OCI-M2 (cell line): Measurements from ENCODE around the gene KIF1C.

Experiments used
- DNase-seq: peaks from one replicate; lab custom pipeline; 2025; ENCODE audit not compliant: unreplicated experiment; lab: John Stamatoyannopoulos, UW

KIF1C gene

GRCh38 chr17:4997302-4998026, at the start of gene KIF1C, which contains the start of gene INCA1:
KIF1C (plus strand) TSS chr17:4997950; CDS start chr17:5000247, 2,297 bp downstream.
INCA1 (minus strand) TSS chr17:4997522; CDS start chr17:4994437, 3,085 bp downstream.
- DNase-seq, result peak; percentile 36

GRCh38 chr17:4948166-4948930, 49.4 kb upstream of the KIF1C start, which contains the start of gene PFN1:
PFN1 (minus strand) TSS chr17:4948530; CDS start chr17:4948394, 136 bp downstream.
- no peak for DNase-seq

- DNase-seq, result no peak
Measured at GRCh38 chr17:4948931-4949320, 48.8 kb upstream of the KIF1C start.

DNA sequence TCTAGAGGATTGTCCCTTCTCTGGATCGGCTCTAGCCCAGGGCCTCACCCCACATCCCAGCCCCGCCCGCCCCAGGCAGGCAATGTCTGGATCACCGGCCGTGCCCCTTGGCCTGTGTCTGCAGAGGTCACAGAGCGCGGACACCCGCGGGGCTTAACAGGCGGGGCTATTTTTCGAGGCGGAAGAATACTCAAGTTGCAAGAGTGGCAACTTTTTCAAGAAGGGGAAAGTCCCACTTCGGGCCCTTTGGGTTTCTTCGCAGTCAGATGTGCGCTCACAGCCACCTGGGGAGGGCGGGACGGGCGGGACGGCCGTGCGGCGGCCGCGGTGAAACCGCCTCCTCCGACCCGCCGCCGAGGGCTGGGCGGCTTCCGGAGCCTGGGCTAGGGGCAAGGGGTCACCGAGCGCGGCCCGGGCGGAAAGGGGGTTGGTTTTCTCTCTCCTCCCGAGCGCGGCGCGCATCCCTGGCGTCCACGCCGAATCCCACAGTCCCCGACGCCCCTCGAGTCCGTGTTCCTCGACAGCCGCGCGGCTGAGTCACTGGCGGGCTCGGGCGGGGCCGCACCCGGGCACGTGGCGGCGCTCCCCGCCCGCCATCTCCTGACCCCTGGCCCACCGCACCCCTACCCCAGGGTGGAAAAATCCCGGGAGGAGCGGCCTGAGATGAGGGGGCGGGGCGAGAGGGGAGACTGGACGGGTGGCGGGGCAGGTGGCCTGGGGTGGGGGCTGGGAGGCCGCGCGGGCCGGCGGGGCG, 48.3 kb upstream of the KIF1C start:
- DNase-seq, result no peak

- no peak for DNase-seq
Measured at GRCh38 chr17:4950075-4950745, 47.5 kb upstream of the KIF1C start.

GRCh38 chr17:4950746-4951204, 47.0 kb upstream of the KIF1C start, which contains the start of gene ENO3:
ENO3 (plus strand) TSS chr17:4951119; CDS start chr17:4951830, 711 bp downstream.
- DNase-seq, result no peak

- no peak for DNase-seq
Measured at GRCh38 chr17:4951486-4951885, 46.3 kb upstream of the KIF1C start.

DNA sequence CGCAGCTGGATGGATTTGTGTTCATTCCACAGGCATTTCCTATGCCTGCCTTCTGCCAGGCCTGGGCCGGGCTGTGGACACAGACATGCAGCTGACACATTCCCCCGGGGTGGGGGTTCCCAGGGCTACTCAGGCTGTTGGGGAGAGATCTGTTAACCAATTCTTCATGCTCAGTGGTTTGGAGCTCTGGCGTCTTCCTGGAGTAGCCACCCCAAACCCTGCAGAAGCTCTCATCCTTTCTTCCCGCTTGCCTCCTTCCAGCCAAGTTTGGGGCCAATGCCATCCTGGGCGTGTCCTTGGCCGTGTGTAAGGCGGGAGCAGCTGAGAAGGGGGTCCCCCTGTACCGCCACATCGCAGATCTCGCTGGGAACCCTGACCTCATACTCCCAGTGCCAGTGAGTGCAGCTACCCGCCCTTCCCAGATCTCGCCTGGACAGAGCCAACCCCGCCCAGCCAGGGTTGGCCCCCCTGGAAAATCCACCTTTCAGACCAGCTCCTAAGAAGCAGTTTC, 44.2 kb upstream of the KIF1C start:
- DNase-seq, result no peak

DNA sequence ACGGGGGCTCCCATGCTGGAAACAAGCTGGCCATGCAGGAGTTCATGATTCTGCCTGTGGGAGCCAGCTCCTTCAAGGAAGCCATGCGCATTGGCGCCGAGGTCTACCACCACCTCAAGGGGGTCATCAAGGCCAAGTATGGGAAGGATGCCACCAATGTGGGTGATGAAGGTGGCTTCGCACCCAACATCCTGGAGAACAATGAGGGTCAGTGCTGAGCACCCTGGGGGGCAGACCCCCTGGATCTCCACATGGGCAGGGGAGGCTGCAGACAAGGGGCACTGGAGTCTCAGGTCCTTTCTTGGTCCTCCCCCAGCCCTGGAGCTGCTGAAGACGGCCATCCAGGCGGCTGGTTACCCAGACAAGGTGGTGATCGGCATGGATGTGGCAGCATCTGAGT, 42.7 kb upstream of the KIF1C start:
- DNase-seq, result no peak

DNA sequence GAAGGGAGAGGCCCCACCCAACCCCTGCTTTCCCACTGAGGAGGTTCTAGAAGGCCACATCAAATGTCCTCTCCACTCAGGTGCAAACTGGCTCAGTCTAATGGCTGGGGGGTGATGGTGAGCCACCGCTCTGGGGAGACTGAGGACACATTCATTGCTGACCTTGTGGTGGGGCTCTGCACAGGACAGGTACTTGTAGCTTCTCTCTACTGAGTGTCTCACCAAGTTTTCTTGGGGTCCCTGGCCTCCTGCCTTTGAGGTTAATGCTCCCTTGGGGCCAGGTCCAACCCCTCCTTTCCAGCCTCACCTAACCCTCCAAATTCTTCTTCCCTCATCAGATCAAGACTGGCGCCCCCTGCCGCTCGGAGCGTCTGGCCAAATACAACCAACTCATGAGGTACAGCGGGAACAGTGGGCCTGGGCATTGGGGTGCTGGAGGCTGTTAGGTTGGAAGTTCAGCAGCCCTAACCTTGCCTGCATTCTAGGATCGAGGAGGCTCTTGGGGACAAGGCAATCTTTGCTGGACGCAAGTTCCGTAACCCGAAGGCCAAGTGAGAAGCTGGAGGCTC, 41.2 kb upstream of the KIF1C start:
- no peak for DNase-seq

- DNase-seq, result no peak
Measured at GRCh38 chr17:4958102-4958501, 39.6 kb upstream of the KIF1C start.

- DNase-seq, result no peak
Measured at GRCh38 chr17:4959261-4959965, 38.3 kb upstream of the KIF1C start.

DNA sequence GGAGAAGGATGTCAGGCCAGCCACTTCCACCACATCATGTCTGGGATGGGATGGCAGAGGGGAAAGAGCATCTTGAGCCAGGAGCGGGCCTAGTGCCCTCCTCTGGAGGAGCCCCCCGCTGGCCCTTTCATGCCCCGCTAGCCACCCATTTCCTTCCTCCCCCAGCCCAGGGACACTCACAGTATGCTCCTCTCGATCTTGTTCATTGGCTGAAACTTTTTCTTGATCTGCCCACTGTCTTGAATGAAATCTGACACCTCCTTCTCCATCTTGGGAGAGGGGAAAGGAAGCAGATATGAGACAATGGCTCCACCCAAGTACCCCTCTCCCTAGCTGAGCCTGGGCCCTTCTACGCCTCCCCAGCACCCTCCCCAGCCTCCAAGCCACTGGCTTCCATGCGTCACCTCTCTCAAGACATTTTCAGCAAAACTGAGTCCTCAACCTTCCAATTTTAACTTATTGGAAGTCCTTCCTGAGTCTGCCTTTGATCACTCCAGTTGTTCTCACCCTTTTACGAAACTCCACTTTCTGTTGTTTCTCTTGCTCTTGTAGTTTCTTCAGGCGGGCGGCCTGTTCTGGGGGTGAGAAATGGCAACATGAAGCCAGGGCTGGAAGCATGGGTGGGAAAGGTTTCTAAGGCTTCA, 37.3 kb upstream of the KIF1C start:
- DNase-seq, result no peak

GRCh38 chr17:4965311-4965986, 32.3 kb upstream of the KIF1C start:
- DNase-seq, result no peak

GRCh38 chr17:4966844-4967538, 30.8 kb upstream of the KIF1C start:
- DNase-seq, result peak; percentile 96

GRCh38 chr17:4967539-4968485, 29.9 kb upstream of the KIF1C start, which contains the start of gene SPAG7:
SPAG7 (minus strand) TSS chr17:4967817; CDS start chr17:4967804, 13 bp downstream.
- peak; percentile 96 for DNase-seq
